RWPE2 (cell line): ENCODE measurements around the gene SCIN.
"Not testable (repeated sequence)": the region's sequence is repeated elsewhere in the genome, so short reads cannot be mapped to it uniquely, and the experiment has no call there.

Experiments used
- ATAC-seq: fragments of 200-7000 bp; cut with Tn5 transposase; 3 replicates; pipeline ENCODE4 v1.9.1; 2021; ENCODE audit warnings: low read depth
- DNase-seq: peaks from one replicate; pipeline ENCODE4 v3.0.0-alpha.2; 2020; ENCODE audit warnings: low spot score
- H3K27ac ChIP-seq: fragments of 450-650 bp; 2 replicates; pipeline ENCODE4 v1.5.1; 2017; ENCODE audit warnings: mild to moderate bottlenecking; ENCODE audit not compliant: poor library complexity, severe bottlenecking
- H3K27me3 ChIP-seq: fragments of 250-450 bp; sonication (Bioruptor Pico); 2 replicates; pipeline ENCODE4 v1.5.1; 2021; ENCODE audit warnings: mild to moderate bottlenecking, moderate library complexity; ENCODE audit not compliant: insufficient read depth, poor library complexity, severe bottlenecking
- H3K36me3 ChIP-seq: fragments of 250-450 bp; sonication (Bioruptor Pico); 2 replicates; pipeline ENCODE4 v1.5.1; 2020; ENCODE audit warnings: low read depth, mild to moderate bottlenecking, moderate library complexity
- H3K4me1 ChIP-seq: fragments of 250-450 bp; sonication (Bioruptor Pico); 2 replicates; pipeline ENCODE4 v1.5.1; 2021; ENCODE audit warnings: mild to moderate bottlenecking, moderate library complexity; ENCODE audit not compliant: insufficient read depth, poor library complexity, severe bottlenecking
- H3K4me3 ChIP-seq: fragments of 250-450 bp; sonication (Bioruptor Pico); 2 replicates; pipeline ENCODE4 v1.5.1; 2021; ENCODE audit warnings: mild to moderate bottlenecking, moderate library complexity; ENCODE audit not compliant: severe bottlenecking
- H3K9me3 ChIP-seq: fragments of 250-450 bp; sonication (Bioruptor Pico); 2 replicates; pipeline ENCODE4 v1.5.1; 2021; ENCODE audit warnings: mild to moderate bottlenecking, moderate library complexity; ENCODE audit not compliant: severe bottlenecking
- CTCF ChIP-seq: fragments of 450-650 bp; IDR thresholded peaks from one replicate; pipeline ENCODE4 v1.5.1; 2017; ENCODE audit warnings: mild to moderate bottlenecking, moderate library complexity; ENCODE audit not compliant: poor library complexity, severe bottlenecking

The SCIN gene

DNA sequence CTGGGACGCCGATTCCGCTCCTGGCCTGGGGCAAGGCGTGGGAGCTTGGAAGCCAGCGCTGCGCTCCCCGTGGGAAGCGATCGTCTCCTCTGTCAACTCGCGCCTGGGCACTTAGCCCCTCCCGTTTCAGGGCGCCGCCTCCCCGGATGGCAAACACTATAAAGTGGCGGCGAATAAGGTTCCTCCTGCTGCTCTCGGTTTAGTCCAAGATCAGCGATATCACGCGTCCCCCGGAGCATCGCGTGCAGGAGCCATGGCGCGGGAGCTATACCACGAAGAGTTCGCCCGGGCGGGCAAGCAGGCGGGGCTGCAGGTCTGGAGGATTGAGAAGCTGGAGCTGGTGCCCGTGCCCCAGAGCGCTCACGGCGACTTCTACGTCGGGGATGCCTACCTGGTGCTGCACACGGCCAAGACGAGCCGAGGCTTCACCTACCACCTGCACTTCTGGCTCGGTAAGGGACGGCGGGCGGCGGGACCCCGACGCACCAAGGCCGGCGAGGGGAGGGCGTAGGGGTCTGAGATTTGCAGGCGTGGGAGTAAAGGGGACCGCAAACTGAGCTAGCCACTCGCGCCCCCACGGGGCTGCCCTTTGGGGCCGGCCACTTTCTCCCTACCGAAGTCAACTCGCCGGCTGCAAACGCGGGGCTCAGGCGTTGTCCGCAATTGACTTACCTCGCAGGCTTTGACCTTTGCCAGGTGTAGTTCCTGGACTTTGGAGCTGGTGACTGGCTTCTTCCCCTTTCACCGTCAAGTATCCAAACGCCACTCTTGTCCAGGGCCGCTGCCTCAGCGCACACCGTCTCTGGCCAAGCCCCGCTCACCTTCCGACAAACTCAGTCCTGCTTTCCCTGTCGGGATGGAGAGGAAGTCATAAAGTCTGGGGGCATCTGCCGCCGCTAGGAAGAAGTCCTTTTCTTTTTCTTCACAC is at the start of gene SCIN:
SCIN (plus strand) TSS at position 187 of the 928 bp plus-strand sequence; CDS start at position 254, 67 bp downstream.
- Histone ChIP-seq H3K4me3 (peak within 1 kb of the TSS; percentile 28), H3K27me3 (peaks cover 16% of the 10 kb centered on the region), H3K9me3 (no peaks in the 10 kb centered on the region), H3K27ac (no peak within 1 kb of the TSS), H3K36me3 (no peaks in the 10 kb centered on the region), H3K4me1 (peaks cover 2% of the 10 kb centered on the region)
- ATAC-seq (peak; percentile 68), DNase-seq (no peak)
- no peak for TF ChIP-seq CTCF

- Histone ChIP-seq H3K9me3 (no peaks in the 10 kb centered on the region), H3K27ac (no peak overlapping the region), H3K27me3 (peaks cover 7% of the 10 kb centered on the region), H3K36me3 (no peaks in the 10 kb centered on the region; the same call in 1 of the 2 replicates), H3K4me3 (no peak overlapping the region), H3K4me1 (no peaks in the 10 kb centered on the region)
- ATAC-seq (0 out of 3 replicates have a peak, but pooled peaks have one; percentile 14), DNase-seq (no peak)
- peak; percentile 71 for TF ChIP-seq CTCF
Observed at GRCh38 chr7:12524794-12525386, 45.6 kb upstream of the SCIN start.

- DNase-seq, H3K27ac ChIP-seq, H3K27me3 ChIP-seq, ATAC-seq, H3K9me3 ChIP-seq, H3K4me3 ChIP-seq, H3K36me3 ChIP-seq, H3K4me1 ChIP-seq: not testable (repeated sequence)
Observed at GRCh38 chr7:12526693-12527092, 43.8 kb upstream of the SCIN start.

DNA sequence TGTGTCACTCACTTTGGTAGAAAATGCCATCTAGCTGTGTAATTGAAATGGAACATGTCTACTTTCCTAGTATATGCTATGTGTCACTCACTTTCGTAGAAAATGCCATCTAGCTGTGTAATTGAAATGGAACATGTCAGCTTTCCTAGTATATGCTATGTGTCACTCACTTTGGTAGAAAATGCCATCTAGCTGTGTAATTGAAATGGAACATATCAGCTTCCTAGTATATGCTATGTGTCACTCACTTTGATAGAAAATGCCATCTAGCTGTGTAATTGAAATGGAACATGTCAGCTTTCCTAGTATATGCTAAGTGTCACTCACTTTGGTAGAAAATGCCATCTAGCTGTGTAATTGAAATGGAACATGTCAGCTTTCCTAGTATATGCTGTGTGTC is 42.9 kb upstream of the SCIN start:
- DNase-seq, ATAC-seq, H3K9me3 ChIP-seq, H3K27me3 ChIP-seq, H3K4me1 ChIP-seq, H3K27ac ChIP-seq, H3K4me3 ChIP-seq, H3K36me3 ChIP-seq: not testable (repeated sequence)

- no peak for ATAC-seq
- H3K4me1 ChIP-seq = no peaks in the 10 kb centered on the region
Observed at GRCh38 chr7:12529971-12530710, 40.4 kb upstream of the SCIN start.

More at GRCh38 chr7:12529971-12530710, 40.4 kb upstream of the SCIN start:
- no peak for DNase-seq
- Histone ChIP-seq H3K27me3 (peaks cover 7% of the 10 kb centered on the region), H3K4me3 (no peak overlapping the region), H3K27ac (no peak overlapping the region), H3K9me3 (no peaks in the 10 kb centered on the region), H3K36me3 (no peaks in the 10 kb centered on the region)
- no peak for TF ChIP-seq CTCF
